Measurements from ENCODE around the gene LBH. TPM values are rescaled to one million over a fixed set of nuclear protein-coding genes. Genes with fewer than 3 reads are reported as not detected.

The LBH gene
- total and polyA plus RNA-seq, 2 donors (not counting 3 experiments of a cell fraction or from before 2014, with no cell fraction given), result 5.3 to 5.5 TPM

DNA sequence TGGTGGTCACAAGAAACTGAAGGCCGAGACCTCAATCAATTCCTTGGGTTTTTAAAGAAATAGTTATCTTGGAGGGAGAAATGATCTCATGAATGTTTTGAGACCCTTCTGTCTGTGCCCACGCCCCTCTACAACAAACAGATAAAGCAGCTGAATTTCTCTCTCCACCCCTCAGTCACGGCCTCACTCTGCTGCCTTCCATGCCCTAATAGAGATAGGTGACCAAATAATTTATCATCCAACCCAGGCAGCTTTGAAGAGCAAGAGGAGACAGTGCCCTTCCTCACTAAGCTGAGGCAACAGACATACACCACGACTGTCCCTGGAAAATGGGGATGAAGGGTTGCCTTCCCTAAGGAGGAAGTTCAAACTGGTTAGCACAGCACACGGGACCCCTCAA is 71.2 kb downstream of the LBH start:
- Histone ChIP-seq H3K4me3 (replicated peaks in 1 of 3; ENCODE audit: insufficient read depth in 1 of 3, low read depth in 1 of 3, low read length in 3 of 3) (no peak overlapping the region), H3K9me1 (replicated peaks; ENCODE audit: control insufficient read depth, extremely low read depth, insufficient read depth, low read length) (no peaks in the 10 kb centered on the region), H3K36me3 (ENCODE audit: control insufficient read depth in 2 of 2, extremely low read depth in 1 of 2, insufficient read depth in 2 of 2, low read length in 2 of 2) (no peaks in the 10 kb centered on the region), H3K79me2 (ENCODE audit: control insufficient read depth, insufficient read depth, low read length) (no peaks in the 10 kb centered on the region), H2AFZ (ENCODE audit: low read depth, low read length) (no peak overlapping the region), H4K20me1 (replicated peaks; ENCODE audit: control insufficient read depth, extremely low read depth, insufficient read depth, low read length) (no peaks in the 10 kb centered on the region), H3K9ac (replicated peaks; ENCODE audit: extremely low read depth, insufficient read depth, low read length) (no peak overlapping the region), H3K9me3 (replicated peaks; ENCODE audit: control insufficient read depth, insufficient read depth, low read length) (no peaks in the 10 kb centered on the region), H3K4me2 (ENCODE audit: insufficient read depth, low read length) (no peak overlapping the region), H3K4me1 (ENCODE audit: control insufficient read depth, extremely low read depth, insufficient read depth, low read length) (no peaks in the 10 kb centered on the region), H3K27ac (ENCODE audit: insufficient read depth, low read depth, low read length) (no peak overlapping the region), H3K27me3 (ENCODE audit: control insufficient read depth in 2 of 2, insufficient read depth in 2 of 2, low read length in 2 of 2) (no peaks in the 10 kb centered on the region)
- DNase-seq (ENCODE audit: low read depth, low spot score) (no peak), FAIRE-seq (no peak)
- TF ChIP-seq, protein P1, sequence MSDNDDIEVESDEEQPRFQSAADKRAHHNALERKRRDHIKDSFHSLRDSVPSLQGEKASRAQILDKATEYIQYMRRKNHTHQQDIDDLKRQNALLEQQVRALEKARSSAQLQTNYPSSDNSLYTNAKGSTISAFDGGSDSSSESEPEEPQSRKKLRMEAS (IDR thresholded peaks at IDR 0.05; ENCODE audit: insufficient read depth, insufficient read length), result no peak
- POLR2A ChIA-PET, result no interaction called here
- dilution Hi-C loops (cut with MboI; ENCODE audit: extremely low pct_ligation_motif_present, low sequenced_read_pairs), result no loop called here
- intact Hi-C loops (cut with micrococcal nuclease), result no loop called here
- BruUV-seq (replicated peaks), result no TSS peak
- CTCF ChIA-PET, result no interaction called here

DNA sequence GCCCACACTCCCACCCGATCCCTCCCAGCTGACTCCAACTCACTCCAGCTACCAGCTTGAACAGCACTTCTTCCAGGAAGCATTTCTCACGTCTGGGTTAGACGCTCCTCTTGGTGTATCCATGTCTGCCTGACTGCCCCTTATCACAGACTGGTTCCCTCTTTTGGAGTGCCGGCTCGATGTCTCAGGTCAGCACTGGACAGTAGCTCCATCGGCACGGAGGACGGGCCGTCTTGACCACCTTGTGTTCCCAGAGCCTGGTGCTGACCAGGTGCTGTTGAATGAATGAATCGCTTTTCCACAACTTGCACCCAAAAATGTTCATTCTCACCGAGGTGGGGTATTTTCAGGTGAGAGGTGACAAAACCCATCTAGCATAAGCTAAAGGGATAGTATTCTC is 71.8 kb downstream of the LBH start:
- POLR2A ChIA-PET, result no interaction called here
- H3K4me3 ChIP-seq (replicated peaks in 1 of 3; ENCODE audit: insufficient read depth in 1 of 3, low read depth in 1 of 3, low read length in 3 of 3), result no peak overlapping the region
- H3K79me2 ChIP-seq (ENCODE audit: control insufficient read depth, insufficient read depth, low read length), result no peaks in the 10 kb centered on the region
- H3K9ac ChIP-seq (replicated peaks; ENCODE audit: extremely low read depth, insufficient read depth, low read length), result no peak overlapping the region
- H3K9me3 ChIP-seq (replicated peaks; ENCODE audit: control insufficient read depth, insufficient read depth, low read length), result no peaks in the 10 kb centered on the region
- DNase-seq (ENCODE audit: low read depth, low spot score), result no peak
- H2AFZ ChIP-seq (ENCODE audit: low read depth, low read length), result no peak overlapping the region
- intact Hi-C loops (cut with micrococcal nuclease), result no loop called here
- no peaks in the 10 kb centered on the region for H3K36me3 ChIP-seq (ENCODE audit: control insufficient read depth in 2 of 2, extremely low read depth in 1 of 2, insufficient read depth in 2 of 2, low read length in 2 of 2)
- H3K27ac ChIP-seq (ENCODE audit: insufficient read depth, low read depth, low read length), result no peak overlapping the region
- dilution Hi-C loops (cut with MboI; ENCODE audit: extremely low pct_ligation_motif_present, low sequenced_read_pairs), result no loop called here
- H3K27me3 ChIP-seq (ENCODE audit: control insufficient read depth in 2 of 2, insufficient read depth in 2 of 2, low read length in 2 of 2), result no peaks in the 10 kb centered on the region
- TF ChIP-seq, protein P2, sequence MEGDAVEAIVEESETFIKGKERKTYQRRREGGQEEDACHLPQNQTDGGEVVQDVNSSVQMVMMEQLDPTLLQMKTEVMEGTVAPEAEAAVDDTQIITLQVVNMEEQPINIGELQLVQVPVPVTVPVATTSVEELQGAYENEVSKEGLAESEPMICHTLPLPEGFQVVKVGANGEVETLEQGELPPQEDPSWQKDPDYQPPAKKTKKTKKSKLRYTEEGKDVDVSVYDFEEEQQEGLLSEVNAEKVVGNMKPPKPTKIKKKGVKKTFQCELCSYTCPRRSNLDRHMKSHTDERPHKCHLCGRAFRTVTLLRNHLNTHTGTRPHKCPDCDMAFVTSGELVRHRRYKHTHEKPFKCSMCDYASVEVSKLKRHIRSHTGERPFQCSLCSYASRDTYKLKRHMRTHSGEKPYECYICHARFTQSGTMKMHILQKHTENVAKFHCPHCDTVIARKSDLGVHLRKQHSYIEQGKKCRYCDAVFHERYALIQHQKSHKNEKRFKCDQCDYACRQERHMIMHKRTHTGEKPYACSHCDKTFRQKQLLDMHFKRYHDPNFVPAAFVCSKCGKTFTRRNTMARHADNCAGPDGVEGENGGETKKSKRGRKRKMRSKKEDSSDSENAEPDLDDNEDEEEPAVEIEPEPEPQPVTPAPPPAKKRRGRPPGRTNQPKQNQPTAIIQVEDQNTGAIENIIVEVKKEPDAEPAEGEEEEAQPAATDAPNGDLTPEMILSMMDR (IDR thresholded peaks at IDR 0.05; ENCODE audit: extremely low read depth in 1 of 2, insufficient read depth in 1 of 2, low read depth in 1 of 2, low read length in 2 of 2), result no peak
- TF ChIP-seq JUN (IDR thresholded peaks at IDR 0.05; ENCODE audit: borderline replicate concordance, insufficient read depth, insufficient read length, low read depth) (no peak), EZH2 (IDR thresholded peaks at IDR 0.05; ENCODE audit: borderline replicate concordance, low read depth, low read length, severe bottlenecking) (no peak), GATA2 (IDR thresholded peaks at IDR 0.05; ENCODE audit: insufficient read depth, insufficient read length, low read depth, low read length) (no peak), FOS (IDR thresholded peaks at IDR 0.05; ENCODE audit: borderline replicate concordance, insufficient read depth, low read length) (no peak), MYC (IDR thresholded peaks at IDR 0.05; ENCODE audit: low read depth, low read length) (no peak), POLR2AphosphoS5 (IDR thresholded peaks at IDR 0.05; ENCODE audit: insufficient read depth, low read depth, low read length) (no peak), POLR2A (IDR thresholded peaks at IDR 0.05; ENCODE audit: low read depth, low read length) (no peak)
- TF ChIP-seq, protein P1 (IDR thresholded peaks at IDR 0.05; ENCODE audit: insufficient read depth, insufficient read length), result no peak
- no peak overlapping the region for H3K4me2 ChIP-seq (ENCODE audit: insufficient read depth, low read length)
- no peak for FAIRE-seq
- no TSS peak for BruUV-seq (replicated peaks)
- no peaks in the 10 kb centered on the region for H3K9me1 ChIP-seq (replicated peaks; ENCODE audit: control insufficient read depth, extremely low read depth, insufficient read depth, low read length)
- CTCF ChIA-PET, result no interaction called here
- no peaks in the 10 kb centered on the region for H3K4me1 ChIP-seq (ENCODE audit: control insufficient read depth, extremely low read depth, insufficient read depth, low read length)
- H4K20me1 ChIP-seq (replicated peaks; ENCODE audit: control insufficient read depth, extremely low read depth, insufficient read depth, low read length), result no peaks in the 10 kb centered on the region

All from endothelial cell of umbilical vein (primary cell).